Measurements from ENCODE around the gene KATNBL1. TPM values are rescaled to one million over a fixed set of nuclear protein-coding genes. Genes with fewer than 3 reads are reported as not detected.

KATNBL1 gene
- total RNA-seq, 2 donors from 2014 or later = 45.8 to 50.3 TPM

DNA sequence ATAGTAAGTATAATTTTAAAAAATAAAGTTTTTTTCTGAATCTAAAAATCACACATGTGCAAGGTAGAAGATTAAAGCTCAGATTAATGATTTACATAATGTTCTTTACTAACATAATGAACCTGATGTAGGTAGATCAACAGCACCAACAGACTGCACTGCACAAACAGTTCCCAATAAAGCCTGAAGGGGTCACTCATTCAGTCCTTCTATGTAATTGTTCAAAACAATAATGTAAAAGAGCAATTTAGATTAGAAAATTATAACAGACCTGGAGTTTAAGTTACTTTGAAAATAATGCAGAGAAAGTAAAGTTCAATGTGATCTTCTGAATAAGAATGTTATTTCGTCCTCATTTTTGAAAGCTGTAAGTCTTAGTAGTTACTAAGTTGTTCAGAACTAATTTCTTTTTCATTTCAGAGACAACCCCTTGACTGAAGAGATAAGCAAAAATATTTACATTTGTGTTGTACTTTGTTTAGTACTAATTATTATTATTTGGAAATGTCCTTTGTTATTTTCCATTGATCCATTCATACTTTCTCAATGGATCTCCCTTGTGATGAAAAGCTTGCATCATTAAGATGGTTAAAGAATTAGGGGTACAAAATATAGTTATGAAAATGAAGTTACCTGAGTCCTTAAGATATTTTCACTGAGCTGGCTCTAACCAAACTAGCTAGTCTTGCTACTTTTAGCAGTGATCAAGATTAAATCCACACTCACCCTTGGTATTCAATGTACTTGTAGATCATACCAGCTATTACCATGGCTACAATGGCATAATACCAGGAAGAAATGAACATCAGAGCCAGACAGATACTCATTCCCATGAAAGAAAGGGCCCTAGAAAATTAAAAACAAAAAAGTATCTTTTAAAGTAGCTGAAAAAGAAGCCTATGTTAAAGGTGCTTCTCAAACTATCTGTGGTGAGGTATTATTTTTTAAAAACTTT is 31.8 kb upstream of the KATNBL1 start:
- no peaks in the 10 kb centered on the region for H3K9me3 ChIP-seq
- 26 to 46% methylated on average over 1 of the region's 1 CpG for whole genome bisulfite sequencing, 2 donors
- no peak overlapping the region for H3K4me3 ChIP-seq
- ATAC-seq (peak; percentile 55), DNase-seq (peak; percentile 19 to 47 (median 28))
- no peak for TF ChIP-seq POLR2A (IDR thresholded peaks at IDR 0.05)
- TF ChIP-seq, protein P1, sequence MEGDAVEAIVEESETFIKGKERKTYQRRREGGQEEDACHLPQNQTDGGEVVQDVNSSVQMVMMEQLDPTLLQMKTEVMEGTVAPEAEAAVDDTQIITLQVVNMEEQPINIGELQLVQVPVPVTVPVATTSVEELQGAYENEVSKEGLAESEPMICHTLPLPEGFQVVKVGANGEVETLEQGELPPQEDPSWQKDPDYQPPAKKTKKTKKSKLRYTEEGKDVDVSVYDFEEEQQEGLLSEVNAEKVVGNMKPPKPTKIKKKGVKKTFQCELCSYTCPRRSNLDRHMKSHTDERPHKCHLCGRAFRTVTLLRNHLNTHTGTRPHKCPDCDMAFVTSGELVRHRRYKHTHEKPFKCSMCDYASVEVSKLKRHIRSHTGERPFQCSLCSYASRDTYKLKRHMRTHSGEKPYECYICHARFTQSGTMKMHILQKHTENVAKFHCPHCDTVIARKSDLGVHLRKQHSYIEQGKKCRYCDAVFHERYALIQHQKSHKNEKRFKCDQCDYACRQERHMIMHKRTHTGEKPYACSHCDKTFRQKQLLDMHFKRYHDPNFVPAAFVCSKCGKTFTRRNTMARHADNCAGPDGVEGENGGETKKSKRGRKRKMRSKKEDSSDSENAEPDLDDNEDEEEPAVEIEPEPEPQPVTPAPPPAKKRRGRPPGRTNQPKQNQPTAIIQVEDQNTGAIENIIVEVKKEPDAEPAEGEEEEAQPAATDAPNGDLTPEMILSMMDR (IDR thresholded peaks at IDR 0.05) = peak; percentile 20 to 79 (median 58)
- peaks cover 0 to 4% of the 10 kb centered on the region in 2 donors for H3K36me3 ChIP-seq (replicated peaks in 1 of 2; ENCODE audit: insufficient read depth in 1 of 2, low read depth in 2 of 2)
- no peak overlapping the region for H3K27ac ChIP-seq
- no peaks in the 10 kb centered on the region for H3K27me3 ChIP-seq
- H3K4me1 ChIP-seq = no peaks in the 10 kb centered on the region
- intact Hi-C loops (cut with DNase I) = no loop called here

DNA sequence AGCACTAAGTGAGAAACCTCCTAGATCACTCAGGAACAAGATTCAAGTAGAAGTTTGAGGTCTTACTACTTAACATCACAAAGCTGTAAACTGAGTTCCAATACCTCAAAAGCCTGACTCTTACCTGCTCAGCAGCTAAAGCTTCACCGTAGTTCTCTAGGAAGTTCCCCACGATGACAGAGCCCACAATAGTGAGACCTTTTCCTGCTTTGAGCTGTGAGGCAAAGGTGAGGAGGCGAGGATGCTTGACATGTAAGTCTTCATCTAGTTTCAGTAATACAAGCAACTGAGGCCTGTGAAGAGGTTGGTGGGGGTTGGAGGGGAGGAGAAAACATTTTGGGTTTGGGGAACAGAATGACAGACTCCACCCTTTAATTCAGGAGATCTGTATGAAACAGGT is 30.6 kb upstream of the KATNBL1 start:
- H3K4me3 ChIP-seq = no peak overlapping the region
- H3K36me3 ChIP-seq (replicated peaks in 1 of 2; ENCODE audit: insufficient read depth in 1 of 2, low read depth in 2 of 2) = peaks cover 0 to 4% of the 10 kb centered on the region in 2 donors
- H3K4me1 ChIP-seq = no peaks in the 10 kb centered on the region
- no peak overlapping the region for H3K27ac ChIP-seq
- TF ChIP-seq, protein P1 (IDR thresholded peaks at IDR 0.05) = no peak
- no peak for TF ChIP-seq POLR2A (IDR thresholded peaks at IDR 0.05)
- H3K9me3 ChIP-seq = no peaks in the 10 kb centered on the region
- H3K27me3 ChIP-seq = no peaks in the 10 kb centered on the region
- DNase-seq = no peak
- no peak for ATAC-seq
- WGBS, 2 donors = 82 to 88% methylated on average over 3 of the region's 3 CpGs
- intact Hi-C loops (cut with DNase I) = no loop called here

DNA sequence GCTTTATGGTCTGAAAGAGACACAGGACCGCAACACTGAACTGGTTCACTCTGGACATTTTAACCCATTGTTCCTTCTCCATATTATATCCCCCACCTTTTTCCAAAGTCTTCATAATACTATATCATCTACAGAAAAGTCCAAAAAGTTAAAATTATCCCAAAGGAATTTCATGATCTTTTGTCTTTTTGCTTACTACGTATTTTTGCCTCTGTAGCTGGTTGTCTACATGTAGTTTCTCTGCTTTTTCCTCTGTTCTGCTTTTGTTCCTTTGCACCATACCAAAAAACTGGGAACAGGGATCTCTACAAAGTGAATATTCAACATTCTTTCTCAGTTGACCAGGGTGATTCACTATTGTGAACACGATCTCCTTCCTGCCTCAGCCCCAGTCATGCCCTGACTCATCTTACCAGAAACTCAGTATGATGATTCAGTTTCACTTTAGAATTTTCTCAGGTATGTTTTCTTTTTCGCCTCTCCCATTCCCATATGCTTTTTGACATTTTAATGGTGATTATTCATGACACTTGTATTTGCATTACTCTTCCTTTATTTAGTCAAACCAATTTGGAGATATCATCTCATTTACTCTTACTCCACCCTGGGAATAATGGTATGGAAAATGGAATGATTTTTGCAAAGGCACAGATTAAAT is 29.4 kb upstream of the KATNBL1 start:
- TF ChIP-seq, protein P1 (IDR thresholded peaks at IDR 0.05) = no peak
- no peak for TF ChIP-seq POLR2A (IDR thresholded peaks at IDR 0.05)
- WGBS, 2 donors = 73 to 82% methylated on average over 4 of the region's 4 CpGs
- Histone ChIP-seq H3K27me3 (no peaks in the 10 kb centered on the region), H3K9me3 (no peaks in the 10 kb centered on the region), H3K4me1 (no peaks in the 10 kb centered on the region), H3K4me3 (no peak overlapping the region), H3K36me3 (replicated peaks in 1 of 2; ENCODE audit: insufficient read depth in 1 of 2, low read depth in 2 of 2) (peaks cover 0 to 7% of the 10 kb centered on the region in 2 donors), H3K27ac (no peak overlapping the region)
- intact Hi-C loops (cut with DNase I) = loop anchor here (10.0 kb wide), 1 partner anchor 144 kb away; no protein-coding TSS in a partner anchor
- no peak for ATAC-seq
- no peak for DNase-seq

DNA sequence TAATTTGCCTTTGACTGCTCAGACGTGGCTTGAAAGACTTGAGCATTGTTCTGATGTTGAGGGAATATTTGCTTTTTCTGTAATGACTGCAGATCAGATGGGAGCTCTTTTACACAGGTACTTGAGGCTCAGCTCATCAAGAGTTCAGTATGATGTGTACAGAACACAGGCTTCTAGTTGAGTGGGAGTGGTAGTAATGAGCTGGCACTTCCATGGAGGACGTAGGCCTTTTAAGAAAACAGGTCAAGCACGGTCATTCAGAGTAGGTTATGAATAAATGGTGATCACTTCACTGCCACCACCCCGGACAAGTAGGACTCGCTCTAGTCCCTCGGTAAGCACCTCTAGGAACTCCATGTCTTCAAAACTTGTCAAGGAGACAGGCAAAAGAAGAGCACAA is 23.7 kb upstream of the KATNBL1 start:
- 72 to 73% methylated on average over 6 of the region's 6 CpGs for WGBS, 2 donors
- ATAC-seq (no peak), DNase-seq (no peak)
- no peaks in the 10 kb centered on the region for H3K4me1 ChIP-seq
- H3K4me3 ChIP-seq = no peak overlapping the region
- intact Hi-C loops (cut with DNase I) = loop anchor here (10.0 kb wide), 1 partner anchor 139 kb away; no protein-coding TSS in a partner anchor
- no peaks in the 10 kb centered on the region for H3K9me3 ChIP-seq
- no peaks in the 10 kb centered on the region for H3K27me3 ChIP-seq
- peaks cover 6 to 22% of the 10 kb centered on the region in 2 donors for H3K36me3 ChIP-seq (replicated peaks in 1 of 2; ENCODE audit: insufficient read depth in 1 of 2, low read depth in 2 of 2)
- H3K27ac ChIP-seq = no peak overlapping the region
- TF ChIP-seq, protein P1 (IDR thresholded peaks at IDR 0.05) = no peak
- no peak for TF ChIP-seq POLR2A (IDR thresholded peaks at IDR 0.05)
